CD4-positive, alpha-beta T cell (primary cell): ENCODE data around the gene LAMA3. TPM values are rescaled to one million over a fixed set of nuclear protein-coding genes. Genes with fewer than 3 reads are reported as not detected.

Source experiments
- ATAC-seq: fragments of 200-7000 bp; cut with Tn5 transposase; one replicate; pipeline ENCODE4 v1.10.0; 2022; ENCODE audit warnings: mild to moderate bottlenecking; ENCODE audit not compliant: poor library complexity
- CTCF ChIA-PET: fragments of 350-600 bp; sonication (Branson Sonifier 250); formaldehyde crosslinking; loops from one replicate; lab custom pipeline; 2021; ENCODE audit warnings: antibody characterized with exemption, inconsistent platforms; lab: Charles Lee
- POLR2A ChIA-PET: fragments of 350-600 bp; sonication (Branson Sonifier 250); formaldehyde crosslinking; loops from one replicate; lab custom pipeline; 2021; ENCODE audit warnings: antibody characterized with exemption, inconsistent platforms; lab: Charles Lee
- DNase-seq, 14 experiments: peaks; one replicate each; pipeline ENCODE4 v3.0.0-alpha.2; 2013 to 2020; ENCODE audit warnings: mixed read lengths in 2 of 14
- H3K27ac ChIP-seq, 2 donors: one replicate each; pipeline versions ENCODE4 v1.5.1 to v1.7.0; 2013; ENCODE audit warnings: low read length in 2 of 2, low read depth in 1 of 2, mild to moderate bottlenecking in 1 of 2
- H3K27me3 ChIP-seq, 2 experiments: 1 replicate in 1 of 2; 2 replicates in 1 of 2; pipeline versions ENCODE4 v1.6.1 to v1.7.0; 2013; ENCODE audit warnings: low read length in 2 of 2, control low read depth in 1 of 2, mild to moderate bottlenecking in 1 of 2, moderate library complexity in 1 of 2; ENCODE audit not compliant: insufficient read depth in 2 of 2, control insufficient read depth in 1 of 2
- H3K36me3 ChIP-seq: one replicate; pipeline ENCODE4 v1.6.1; 2013; ENCODE audit warnings: low read length, control low read depth; ENCODE audit not compliant: insufficient read depth
- H3K4me1 ChIP-seq: one replicate; pipeline ENCODE4 v1.6.1; 2013; ENCODE audit warnings: low read length, control low read depth; ENCODE audit not compliant: insufficient read depth
- H3K4me3 ChIP-seq: one replicate; pipeline ENCODE4 v1.5.1; 2013; ENCODE audit warnings: mild to moderate bottlenecking, low read length, moderate library complexity
- H3K9me3 ChIP-seq, 2 experiments: 1 replicate in 1 of 2; 2 replicates in 1 of 2; pipeline versions ENCODE4 v1.6.1 to v1.7.0; 2013; ENCODE audit warnings: low read length in 2 of 2, mild to moderate bottlenecking in 2 of 2, control low read depth in 1 of 2, moderate library complexity in 1 of 2; ENCODE audit not compliant: control insufficient read depth in 1 of 2, insufficient read depth in 1 of 2
- H3K27ac Mint-ChIP-seq: one replicate; pipeline ENCODE4 v1.8.0; 2020; ENCODE audit warnings: mixed read lengths
- H3K27me3 Mint-ChIP-seq: one replicate; pipeline ENCODE4 v1.8.0; 2021; ENCODE audit warnings: mixed read lengths
- H3K36me3 Mint-ChIP-seq: one replicate; pipeline ENCODE4 v1.8.0; 2021; ENCODE audit warnings: low read depth, mixed read lengths
- H3K4me1 Mint-ChIP-seq: one replicate; pipeline ENCODE4 v1.8.0; 2021; ENCODE audit warnings: low read depth, mixed read lengths
- H3K4me3 Mint-ChIP-seq: one replicate; pipeline ENCODE4 v1.8.0; 2020; ENCODE audit warnings: mild to moderate bottlenecking, mixed read lengths
- H3K9me3 Mint-ChIP-seq: one replicate; pipeline ENCODE4 v1.8.0; 2020; ENCODE audit warnings: mixed read lengths
- intact Hi-C, 2 experiments: fragments of 100-400 bp; cut with DNase I in 1 of 2; cut with micrococcal nuclease in 1 of 2; formaldehyde crosslinking; loops; one replicate each; pipeline versions ENCODE4 v1.15.1 to v1.9.0; 2023 to 2025; cut with DNase I, micrococcal nuclease
- total RNA-seq, 174 experiments: library from RNA in 2 of 174; stranded (reverse) in 2 of 174; gene quantifications; one replicate each; pipeline ENCODE4 v1.2.3 and lab custom pipeline; 2021 to 2026
- TF ChIP-seq, protein P1 (sequence below): fragments of 200-600 bp; IDR thresholded peaks from one replicate; pipeline ENCODE4 v1.8.0; 2022; ENCODE audit warnings: antibody characterized with exemption, mild to moderate bottlenecking

LAMA3 gene
- total RNA-seq, 2 experiments from 2014 or later, result 0.19 TPM; not detected in 1

DNA sequence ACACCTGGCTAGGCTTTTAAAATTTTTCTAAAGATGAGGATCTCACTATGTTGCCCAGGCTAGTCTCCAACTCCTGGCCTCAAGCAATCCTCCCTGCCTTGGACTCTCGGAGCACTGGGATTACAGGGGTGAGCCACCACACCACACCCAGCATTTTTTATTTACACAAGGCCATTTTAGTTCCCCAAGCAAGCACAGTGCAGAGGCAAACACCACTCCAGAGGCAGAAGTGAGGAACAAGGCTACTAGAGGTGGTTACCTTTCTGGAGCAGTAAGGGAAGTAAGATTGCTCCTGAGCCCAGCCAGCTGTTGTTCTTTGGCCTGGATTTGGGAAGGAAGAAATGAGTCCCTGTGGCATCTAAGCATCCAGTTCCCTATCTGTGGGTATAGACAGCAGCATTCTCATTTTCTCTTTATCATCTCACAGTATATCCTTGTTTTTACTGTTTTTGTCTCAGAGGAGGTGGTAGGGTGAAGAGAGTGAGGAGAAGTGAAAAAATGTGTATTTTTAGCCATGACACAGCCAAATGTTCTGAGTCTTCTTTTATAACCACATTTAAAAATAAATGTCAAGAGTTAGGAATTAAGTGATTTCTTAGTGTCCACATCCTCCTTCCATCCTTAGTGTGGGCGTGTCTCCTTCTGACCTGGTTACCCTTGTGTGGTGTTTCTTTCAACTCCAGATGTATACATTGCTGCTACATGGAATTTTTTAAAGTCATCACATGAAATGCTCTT is 314.8 kb downstream of the LAMA3 start:
- H3K4me1 ChIP-seq, result peaks cover 94% of the 10 kb centered on the region
- ChIA-PET POLR2A (no interaction called here), CTCF (interaction anchor here (0.7 kb wide), 1 partner anchor 86 kb away, joined by 3 read pairs; no protein-coding TSS in a partner anchor)
- Mint-ChIP-seq H3K4me3 (no peak overlapping the region), H3K36me3 (no peaks in the 10 kb centered on the region), H3K9me3 (no peaks in the 10 kb centered on the region), H3K27ac (peak overlapping the region; percentile 75), H3K27me3 (no peaks in the 10 kb centered on the region), H3K4me1 (peaks cover 76% of the 10 kb centered on the region)
- peak overlapping the region in 1 of 2 donors; percentile 35 for H3K27ac ChIP-seq
- no peaks in the 10 kb centered on the region for H3K9me3 ChIP-seq
- TF ChIP-seq, protein P1, sequence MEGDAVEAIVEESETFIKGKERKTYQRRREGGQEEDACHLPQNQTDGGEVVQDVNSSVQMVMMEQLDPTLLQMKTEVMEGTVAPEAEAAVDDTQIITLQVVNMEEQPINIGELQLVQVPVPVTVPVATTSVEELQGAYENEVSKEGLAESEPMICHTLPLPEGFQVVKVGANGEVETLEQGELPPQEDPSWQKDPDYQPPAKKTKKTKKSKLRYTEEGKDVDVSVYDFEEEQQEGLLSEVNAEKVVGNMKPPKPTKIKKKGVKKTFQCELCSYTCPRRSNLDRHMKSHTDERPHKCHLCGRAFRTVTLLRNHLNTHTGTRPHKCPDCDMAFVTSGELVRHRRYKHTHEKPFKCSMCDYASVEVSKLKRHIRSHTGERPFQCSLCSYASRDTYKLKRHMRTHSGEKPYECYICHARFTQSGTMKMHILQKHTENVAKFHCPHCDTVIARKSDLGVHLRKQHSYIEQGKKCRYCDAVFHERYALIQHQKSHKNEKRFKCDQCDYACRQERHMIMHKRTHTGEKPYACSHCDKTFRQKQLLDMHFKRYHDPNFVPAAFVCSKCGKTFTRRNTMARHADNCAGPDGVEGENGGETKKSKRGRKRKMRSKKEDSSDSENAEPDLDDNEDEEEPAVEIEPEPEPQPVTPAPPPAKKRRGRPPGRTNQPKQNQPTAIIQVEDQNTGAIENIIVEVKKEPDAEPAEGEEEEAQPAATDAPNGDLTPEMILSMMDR, result no peak
- ATAC-seq (no peak), DNase-seq (no peak)
- H3K4me3 ChIP-seq, result no peak overlapping the region
- intact Hi-C loops, result loop anchor here in 1 of 2 experiments (2.0 to 5.0 kb wide), 2 partner anchors 182 to 381 kb away; no protein-coding TSS in a partner anchor
- no peaks in the 10 kb centered on the region for H3K36me3 ChIP-seq
- no peaks in the 10 kb centered on the region for H3K27me3 ChIP-seq

Other genes with a start within 250 kb of the LAMA3 start
- gene RIOK3, start 236.2 kb upstream of the LAMA3 start, total RNA-seq, result 100 to 1,000 TPM; 151 to 153 TPM
- 10 to 100 TPM; 46.9 to 48.3 TPM for gene RMC1, start 185.9 kb upstream of the LAMA3 start, total RNA-seq
- 10 to 100 TPM; 17.2 to 17.6 TPM for gene NPC1, start 102.9 kb upstream of the LAMA3 start, total RNA-seq
- under 1 TPM; 0.28 to 0.58 TPM for gene ANKRD29, start 26.5 kb upstream of the LAMA3 start, total RNA-seq